Activated CD4-positive, alpha-beta T cell treated with anti-CD3 and anti-CD28 coated beads for 4 hours (primary cell): ENCODE measurements around the gene ZIC2.

Experiments
- DNase-seq, 2 donors: peaks; one replicate each; pipeline ENCODE4 v3.0.0-alpha.2; 2020

ZIC2 gene

DNA sequence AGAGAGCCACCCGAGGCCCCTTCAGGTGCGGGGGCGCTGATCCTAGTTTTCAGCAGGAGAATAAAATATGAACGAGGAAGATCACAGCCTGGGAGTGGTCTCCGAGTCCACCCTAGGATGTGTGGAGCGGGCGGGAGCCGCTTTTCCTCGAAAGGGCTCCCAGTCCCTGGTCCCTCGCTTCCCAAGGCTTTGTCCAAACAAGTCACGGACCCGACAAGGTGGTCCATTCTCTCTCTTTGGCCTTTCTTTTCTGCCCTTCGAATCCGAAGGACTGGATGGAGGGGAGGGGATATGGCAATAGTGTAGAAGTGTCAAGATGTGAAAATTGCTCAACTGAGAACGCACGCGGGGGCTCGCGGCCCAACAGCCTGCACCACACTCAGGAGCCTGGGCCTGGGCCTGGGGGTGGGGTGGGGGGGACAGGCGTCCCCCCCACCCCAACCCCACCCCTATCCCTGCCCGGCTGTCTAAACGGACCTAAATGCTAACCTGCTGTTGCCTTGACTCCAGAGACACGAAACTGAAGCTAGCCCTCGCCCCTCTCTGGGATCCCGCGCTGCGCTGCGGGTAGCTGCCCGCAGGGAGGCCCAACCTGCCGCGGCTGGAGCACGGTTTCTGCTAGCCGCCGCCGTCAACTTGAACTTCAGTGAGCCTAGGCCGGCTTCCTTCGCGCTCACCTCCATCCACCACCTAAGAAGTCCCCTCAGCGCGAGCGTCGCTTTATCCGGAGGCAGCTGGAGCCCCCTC is 7.1 kb downstream of the ZIC2 start:
- no peak for DNase-seq

DNA sequence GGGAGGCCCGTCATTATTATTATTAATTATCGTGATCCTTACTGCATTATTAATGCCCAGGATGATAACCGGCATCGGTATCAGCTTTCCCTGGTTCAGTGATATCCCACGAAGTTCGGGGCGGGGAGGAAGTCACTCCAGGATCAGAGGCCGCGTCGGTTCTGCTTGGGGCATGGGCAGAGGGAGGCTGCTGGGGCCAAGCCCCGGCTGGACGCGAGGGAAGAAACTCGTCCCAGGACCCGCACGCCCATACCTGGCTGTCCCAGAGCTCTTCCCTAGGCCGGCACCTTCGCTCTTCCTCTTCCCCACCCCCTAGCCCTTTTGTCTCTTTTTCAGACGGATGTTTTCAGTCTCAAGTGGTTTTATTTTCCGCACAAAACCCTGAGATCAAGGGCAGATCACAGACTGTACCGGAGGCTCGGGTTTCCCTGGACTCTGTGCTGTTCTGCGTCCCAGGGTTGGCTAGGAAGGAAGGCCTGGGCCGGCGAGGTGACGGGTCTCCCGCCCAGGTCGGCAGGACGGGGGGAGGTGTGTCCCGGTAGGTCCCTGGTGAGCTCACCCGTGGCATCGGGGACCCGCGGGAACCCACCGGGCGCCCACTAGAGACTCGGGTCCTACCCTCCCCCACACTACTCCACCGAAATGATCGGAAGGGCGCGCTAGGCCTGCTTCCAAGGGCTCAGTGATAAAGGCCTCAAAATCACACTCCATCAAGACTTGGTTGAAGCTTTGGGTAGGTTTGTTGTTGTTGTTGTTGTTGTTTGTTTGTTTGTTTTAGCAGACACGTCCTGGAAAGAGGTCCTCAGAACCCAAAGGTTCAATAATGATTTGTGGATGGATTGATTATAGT is 7.9 kb downstream of the ZIC2 start:
- no peak for DNase-seq

GRCh38 chr13:99990126-99990977 is 8.8 kb downstream of the ZIC2 start:
- DNase-seq: no peak

DNA sequence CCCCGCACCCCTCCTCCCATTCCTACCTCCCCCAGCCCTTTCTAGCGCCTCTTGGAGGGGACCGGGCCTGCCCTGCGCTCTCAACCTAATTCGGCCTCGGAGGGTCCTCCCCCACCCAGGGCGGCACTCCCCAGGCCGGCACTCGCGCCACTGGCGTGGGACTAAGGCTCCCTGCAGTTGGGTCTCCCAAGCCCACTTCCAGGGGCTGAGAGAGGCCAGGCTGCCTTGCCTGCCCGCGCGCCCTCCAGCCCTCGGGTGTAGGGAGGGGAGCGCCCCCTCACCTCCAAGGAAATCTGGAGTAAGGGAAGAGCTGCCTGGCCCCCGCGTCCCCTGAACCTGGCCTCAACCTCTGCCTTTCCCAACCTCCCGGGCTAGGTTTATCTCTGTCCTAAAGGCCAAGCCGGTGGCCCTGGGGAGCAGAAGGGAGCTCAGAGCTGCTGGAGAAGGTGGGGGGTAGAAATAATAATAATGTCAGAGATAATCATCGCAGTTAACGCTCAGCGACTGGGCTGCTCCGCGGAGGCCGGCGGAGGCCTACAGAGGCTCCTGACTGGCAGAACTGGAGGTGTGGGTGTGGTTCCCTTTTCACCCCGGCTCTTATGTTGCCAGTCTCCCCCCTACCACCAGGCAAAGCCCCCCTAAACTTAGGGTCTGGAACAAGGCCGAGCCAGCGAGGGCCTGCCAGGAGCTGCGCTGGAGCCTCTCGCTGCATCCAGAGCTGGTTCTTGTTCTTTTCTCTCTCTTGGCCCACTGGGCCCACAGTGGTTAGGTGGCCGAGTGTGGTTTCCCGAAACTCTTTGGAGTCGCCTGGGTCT is 9.6 kb downstream of the ZIC2 start:
- no peak for DNase-seq

GRCh38 chr13:99991828-99992775 is 10.5 kb downstream of the ZIC2 start:
- DNase-seq: no peak

DNA sequence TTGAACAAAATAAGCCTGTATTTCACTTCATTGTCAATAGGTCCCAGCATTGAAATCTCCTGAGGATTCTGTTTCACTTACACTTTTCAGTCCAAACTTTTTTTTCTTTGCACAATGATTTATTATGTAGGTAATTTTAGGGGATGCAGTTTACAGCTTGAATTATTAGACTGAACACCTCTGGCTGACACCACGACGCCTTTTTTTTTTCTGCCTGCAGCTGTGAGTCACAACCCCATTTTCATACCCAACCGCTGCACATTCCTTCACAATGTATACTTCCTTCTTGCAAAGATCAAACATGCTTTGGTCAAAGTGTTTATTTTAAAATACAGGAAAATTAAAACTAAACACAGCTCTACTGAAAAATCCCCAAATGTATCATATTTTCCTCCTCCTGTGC is 11.4 kb downstream of the ZIC2 start:
- DNase-seq: no peak

DNA sequence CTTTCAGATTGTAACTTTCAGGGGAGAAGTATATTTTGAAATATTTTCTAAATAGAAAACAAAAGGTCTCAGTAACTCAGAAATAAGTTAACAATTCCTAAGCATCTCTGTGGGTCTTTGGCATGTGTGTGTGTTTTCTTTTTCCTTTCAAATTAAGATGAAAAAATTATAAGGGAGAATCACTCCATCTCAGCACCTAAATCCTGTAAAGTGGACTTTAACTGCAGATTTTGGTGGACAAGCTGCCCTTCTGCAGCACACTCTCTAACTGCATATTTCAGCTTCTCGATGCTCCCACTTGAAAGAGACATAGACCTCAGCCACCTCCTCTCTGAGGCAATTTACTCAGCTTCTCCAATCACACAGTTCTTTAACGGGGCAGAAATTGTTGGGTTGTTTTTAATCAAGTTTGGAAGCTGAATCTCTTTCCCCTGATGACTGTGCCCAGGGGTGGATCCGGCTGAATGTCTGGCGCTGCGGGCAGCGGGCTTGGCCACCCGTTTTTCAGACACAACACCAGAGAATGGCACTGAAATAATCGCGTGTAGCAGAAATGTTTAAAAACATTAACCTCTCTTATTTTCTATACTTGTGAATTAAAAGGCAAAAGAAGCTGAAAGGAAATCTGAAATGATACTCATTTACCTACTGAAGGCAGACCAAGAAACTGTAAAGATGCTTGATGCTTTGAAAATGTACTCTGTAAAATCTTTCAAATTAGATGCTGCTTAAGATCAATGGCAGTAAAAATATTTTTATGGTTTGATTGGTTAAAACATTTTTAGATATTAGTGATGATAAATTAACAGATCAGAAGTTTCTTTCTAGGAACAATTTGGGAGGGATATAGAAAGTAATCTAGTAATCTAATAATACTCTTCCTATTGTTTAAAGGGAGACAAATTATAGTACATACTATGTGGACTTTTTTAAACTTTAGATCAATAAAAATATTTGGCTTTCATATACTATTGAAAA is 12.4 kb downstream of the ZIC2 start:
- DNase-seq: no peak

DNA sequence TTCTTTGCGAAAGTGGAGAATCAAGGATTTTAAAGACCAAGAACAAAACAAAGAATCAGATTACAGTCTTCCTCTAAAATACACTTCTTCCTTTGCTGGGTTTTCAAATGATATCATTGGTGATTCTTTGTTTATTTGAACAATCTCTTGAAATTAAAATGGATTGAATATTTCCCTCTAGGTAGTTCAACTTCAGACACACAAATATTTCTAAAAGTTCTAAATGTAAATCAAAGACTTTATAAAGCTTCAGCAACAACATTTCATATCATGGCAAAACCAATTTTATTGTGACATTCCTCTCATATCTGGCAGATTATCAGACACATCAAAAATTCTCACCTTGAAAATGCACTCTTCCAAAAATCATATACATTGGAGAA is 13.0 kb downstream of the ZIC2 start:
- no peak for DNase-seq

GRCh38 chr13:99995104-99995588 is 13.6 kb downstream of the ZIC2 start:
- no peak for DNase-seq

DNA sequence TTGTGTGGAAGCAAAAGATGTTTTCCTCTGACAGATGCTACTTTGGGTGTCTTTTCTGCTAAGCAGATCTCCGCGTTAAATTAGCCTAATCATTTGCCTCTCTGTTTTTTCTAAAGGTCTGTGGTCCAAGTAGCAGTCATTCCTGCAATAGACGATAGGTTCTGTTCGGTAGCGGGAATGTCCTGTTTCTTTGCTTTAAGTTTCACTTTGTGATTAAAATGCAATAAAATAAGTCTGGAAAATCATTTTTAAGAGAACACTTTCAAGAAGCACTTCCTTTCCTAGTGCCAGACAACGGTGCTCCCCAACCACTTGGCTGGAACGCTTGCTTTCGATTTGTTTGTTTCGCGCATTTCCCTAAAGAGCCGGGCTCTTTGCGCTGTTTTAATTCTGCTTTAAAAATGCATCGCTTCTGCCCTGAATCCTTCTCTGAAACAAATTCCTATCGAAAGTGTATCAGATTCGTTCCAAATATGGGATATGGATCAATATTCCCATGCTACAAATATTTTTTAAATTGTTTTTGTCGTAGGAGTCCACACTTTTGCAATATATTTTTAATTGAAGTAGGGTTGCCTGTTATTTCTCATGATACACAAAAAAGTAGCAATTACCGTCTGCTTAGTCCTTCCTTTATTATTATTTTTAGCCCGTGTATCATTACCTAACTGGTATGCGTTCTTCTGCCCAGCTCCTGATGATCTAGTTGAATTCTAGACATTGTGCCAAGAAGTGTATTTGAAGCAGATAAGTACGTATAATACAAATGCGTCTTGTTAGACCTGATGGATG is 14.2 kb downstream of the ZIC2 start:
- DNase-seq: no peak

DNA sequence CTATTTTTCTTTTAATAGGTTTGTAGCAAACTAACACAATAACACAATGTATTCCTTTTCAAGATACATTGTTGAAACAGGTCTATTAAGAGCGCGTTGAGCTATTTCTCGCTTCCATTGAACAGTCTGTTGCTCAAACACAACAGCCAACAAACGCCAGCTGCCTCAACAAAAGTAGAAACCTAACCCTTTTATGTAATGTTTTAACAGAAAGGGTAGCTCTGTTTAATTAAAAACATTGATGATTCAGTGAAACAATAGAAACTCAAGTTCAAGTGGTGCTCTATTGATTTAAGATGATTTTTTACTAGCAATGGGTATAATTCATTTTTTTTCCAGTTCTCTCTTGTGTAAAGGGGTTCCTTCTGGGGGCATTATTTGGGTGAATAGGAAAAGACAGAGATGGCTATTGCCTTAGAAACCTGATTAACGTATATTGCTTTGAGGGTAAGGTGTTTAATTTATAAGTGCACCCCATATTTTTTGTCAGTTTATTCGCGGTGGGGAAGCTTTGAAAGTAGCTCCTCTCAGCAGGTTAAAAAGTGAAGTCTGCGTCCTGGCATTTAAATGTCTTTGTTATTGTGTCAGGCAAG is 14.9 kb downstream of the ZIC2 start:
- DNase-seq: no peak

GRCh38 chr13:99997702-99998214 is 16.2 kb downstream of the ZIC2 start:
- no peak for DNase-seq

DNA sequence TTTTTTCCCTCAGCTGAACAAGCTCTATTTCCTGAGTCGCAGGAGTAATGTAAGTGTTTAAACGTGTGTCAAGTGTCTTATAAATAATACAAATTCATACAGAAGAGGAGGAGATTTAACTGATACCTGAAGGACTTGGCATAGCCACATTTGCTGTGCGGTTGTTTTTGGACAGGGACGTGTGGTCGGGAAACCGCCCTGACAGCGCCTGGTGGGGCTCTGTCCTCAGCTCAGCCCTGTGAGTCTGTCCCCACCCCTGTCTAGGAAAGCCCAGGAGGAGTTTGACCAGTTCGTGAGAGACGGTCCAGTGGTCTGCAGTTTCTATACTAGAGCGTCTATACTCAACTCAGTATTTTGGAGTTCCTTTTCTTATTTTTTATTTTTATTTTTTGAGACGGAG is 16.7 kb downstream of the ZIC2 start:
- no peak for DNase-seq

- no peak for DNase-seq
These were observed 33.0 kb downstream of the ZIC2 start for GRCh38 chr13:100014621-100015020.

DNA sequence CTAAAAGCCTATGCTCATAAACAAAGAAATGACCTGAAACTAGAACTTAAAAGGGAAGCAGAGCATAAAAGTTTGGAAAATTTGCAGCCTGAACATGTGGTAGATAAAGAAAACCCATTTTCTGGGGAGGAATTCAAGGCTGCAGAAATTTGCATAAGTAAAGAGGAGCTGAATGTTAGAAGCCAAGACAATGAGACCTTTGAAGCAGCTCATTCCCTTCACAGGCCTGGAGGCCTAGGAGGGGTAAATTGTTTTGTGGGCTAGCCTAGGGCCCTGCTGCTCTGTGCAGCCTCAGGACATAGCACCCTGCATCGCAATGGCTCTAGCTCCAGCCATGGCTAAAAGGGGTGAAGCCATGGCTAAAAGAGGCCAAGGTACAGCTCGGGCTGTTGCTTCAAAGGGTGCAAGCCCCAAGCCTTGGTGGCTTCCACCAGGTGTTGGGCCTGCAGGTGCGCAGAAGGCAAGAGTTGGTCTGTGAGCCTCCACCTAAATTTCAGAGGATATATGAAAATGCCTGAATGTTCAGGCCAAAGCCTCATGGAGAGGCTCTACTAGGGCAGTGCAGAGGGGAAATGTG is 38.3 kb downstream of the ZIC2 start:
- DNase-seq: no peak

DNA sequence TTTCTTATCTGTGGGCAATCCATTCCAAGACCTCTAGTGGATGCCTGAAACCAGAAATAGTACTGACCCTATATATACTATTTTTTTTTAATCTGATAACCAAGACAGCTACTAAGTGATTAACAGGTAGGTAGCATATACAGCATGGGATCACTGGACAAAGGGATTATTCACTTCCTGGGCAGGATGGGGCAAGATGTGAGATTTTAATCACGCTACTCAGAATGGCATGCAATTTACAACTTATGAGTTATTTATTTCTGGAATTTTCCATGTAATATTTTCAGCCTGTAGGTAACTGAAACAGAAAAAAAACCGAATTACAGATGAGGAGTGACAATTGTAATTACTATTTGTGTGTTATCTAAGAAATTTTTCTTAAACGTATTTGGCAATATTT is 41.2 kb downstream of the ZIC2 start:
- DNase-seq: no peak

DNA sequence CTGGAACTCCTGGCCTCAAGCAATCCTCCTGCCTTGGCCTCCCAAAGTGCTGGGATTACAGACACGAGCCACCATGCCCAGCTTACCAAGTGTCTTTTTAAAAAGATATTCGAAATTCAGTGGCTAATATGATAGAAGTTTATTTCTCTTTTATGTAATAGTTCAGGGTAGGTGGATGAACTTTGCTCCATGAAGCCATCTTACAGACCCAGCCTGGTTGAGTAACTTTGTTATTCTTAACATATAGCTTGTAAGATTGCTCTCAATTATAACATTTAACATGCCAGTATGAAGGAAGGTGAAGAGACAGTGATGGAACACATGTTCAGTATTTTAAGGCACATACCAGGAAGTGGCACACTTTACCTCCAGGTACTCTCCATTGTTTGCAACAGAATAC is 42.4 kb downstream of the ZIC2 start:
- DNase-seq: no peak

- DNase-seq: no peak
These were observed 48.3 kb downstream of the ZIC2 start for GRCh38 chr13:100029933-100030332.
